Neuron (in vitro differentiated cells): ENCODE data around the gene RHCG.
A peak's percentile ranks its signal among the peaks of the same experiment; 100 is the strongest.

Source experiments
- H2AFZ ChIP-seq: one replicate; pipeline ENCODE4 v1.6.1; 2013; ENCODE audit warnings: low read depth, mild to moderate bottlenecking, inconsistent platforms, low read length, moderate library complexity
- H3K27me3 ChIP-seq: one replicate; pipeline ENCODE4 v1.6.1; 2013; ENCODE audit warnings: low read length; ENCODE audit not compliant: insufficient read depth
- H3K36me3 ChIP-seq: one replicate; pipeline ENCODE4 v1.6.1; 2013; ENCODE audit warnings: low read length; ENCODE audit not compliant: insufficient read depth
- H3K4me1 ChIP-seq: one replicate; pipeline ENCODE4 v1.6.1; 2013; ENCODE audit warnings: low read length; ENCODE audit not compliant: insufficient read depth
- H3K4me3 ChIP-seq: 2 replicates; pipeline ENCODE4 v1.5.1; 2013; ENCODE audit warnings: mild to moderate bottlenecking, low read length, moderate library complexity
- H3K9me3 ChIP-seq: one replicate; pipeline ENCODE4 v1.6.1; 2013; ENCODE audit warnings: low read length

Gene RHCG

GRCh38 chr15:89496155-89497098 is at the start of gene RHCG:
RHCG (minus strand) TSS chr15:89496583; CDS start chr15:89496544, 39 bp downstream.
- Histone ChIP-seq H3K4me3 (peak within 1 kb of the TSS; percentile 2), H3K27me3 (peaks cover 57% of the 10 kb centered on the region)

GRCh38 chr15:89543389-89543788 is 47.0 kb upstream of the RHCG start:
- Histone ChIP-seq H3K27me3 (peaks cover 7% of the 10 kb centered on the region), H3K9me3 (peaks cover 4% of the 10 kb centered on the region), H3K36me3 (no peaks in the 10 kb centered on the region), H3K4me1 (no peaks in the 10 kb centered on the region), H2AFZ (no peak overlapping the region), H3K4me3 (no peak overlapping the region)

More at GRCh38 chr15:89496155-89497098, at the start of gene RHCG:
- Histone ChIP-seq H2AFZ (no peak within 1 kb of the TSS), H3K4me1 (peaks cover 2% of the 10 kb centered on the region), H3K9me3 (no peaks in the 10 kb centered on the region), H3K36me3 (no peaks in the 10 kb centered on the region)

GRCh38 chr15:89542369-89542768 is 46.0 kb upstream of the RHCG start:
- no peaks in the 10 kb centered on the region for H3K4me1 ChIP-seq
- H3K9me3 ChIP-seq: peaks cover 5% of the 10 kb centered on the region
- no peaks in the 10 kb centered on the region for H3K36me3 ChIP-seq
- H3K4me3 ChIP-seq: no peak overlapping the region
- H2AFZ ChIP-seq: no peak overlapping the region
- H3K27me3 ChIP-seq: peaks cover 7% of the 10 kb centered on the region

GRCh38 chr15:89539027-89539426 is 42.6 kb upstream of the RHCG start:
- no peaks in the 10 kb centered on the region for H3K36me3 ChIP-seq
- H2AFZ ChIP-seq: no peak overlapping the region
- H3K4me1 ChIP-seq: no peaks in the 10 kb centered on the region
- peaks cover 2% of the 10 kb centered on the region for H3K27me3 ChIP-seq
- peaks cover 5% of the 10 kb centered on the region for H3K9me3 ChIP-seq
- no peak overlapping the region for H3K4me3 ChIP-seq

GRCh38 chr15:89533861-89534544 is 37.6 kb upstream of the RHCG start:
- Histone ChIP-seq H3K9me3 (peaks cover 1% of the 10 kb centered on the region), H2AFZ (no peak overlapping the region), H3K4me3 (no peak overlapping the region), H3K4me1 (no peaks in the 10 kb centered on the region), H3K27me3 (peaks cover 5% of the 10 kb centered on the region), H3K36me3 (no peaks in the 10 kb centered on the region)

- Histone ChIP-seq H3K4me3 (no peak overlapping the region), H3K4me1 (no peaks in the 10 kb centered on the region)
Observed at GRCh38 chr15:89531796-89532537, 35.6 kb upstream of the RHCG start.

GRCh38 chr15:89530976-89531375 is 34.6 kb upstream of the RHCG start:
- H3K36me3 ChIP-seq: no peaks in the 10 kb centered on the region
- H3K27me3 ChIP-seq: peaks cover 7% of the 10 kb centered on the region
- H2AFZ ChIP-seq: no peak overlapping the region
- no peaks in the 10 kb centered on the region for H3K9me3 ChIP-seq
- H3K4me1 ChIP-seq: no peaks in the 10 kb centered on the region
- no peak overlapping the region for H3K4me3 ChIP-seq

More at GRCh38 chr15:89531796-89532537, 35.6 kb upstream of the RHCG start:
- H3K9me3 ChIP-seq: no peaks in the 10 kb centered on the region
- no peaks in the 10 kb centered on the region for H3K36me3 ChIP-seq
- peaks cover 7% of the 10 kb centered on the region for H3K27me3 ChIP-seq
- no peak overlapping the region for H2AFZ ChIP-seq

GRCh38 chr15:89528757-89529352 is 32.5 kb upstream of the RHCG start:
- Histone ChIP-seq H3K27me3 (peaks cover 12% of the 10 kb centered on the region), H3K4me1 (no peaks in the 10 kb centered on the region), H3K4me3 (no peak overlapping the region), H3K36me3 (no peaks in the 10 kb centered on the region), H3K9me3 (no peaks in the 10 kb centered on the region), H2AFZ (no peak overlapping the region)

GRCh38 chr15:89526601-89527441 is 30.4 kb upstream of the RHCG start:
- H2AFZ ChIP-seq: no peak overlapping the region
- H3K36me3 ChIP-seq: no peaks in the 10 kb centered on the region
- H3K27me3 ChIP-seq: peaks cover 14% of the 10 kb centered on the region
- H3K4me3 ChIP-seq: no peak overlapping the region
- H3K4me1 ChIP-seq: no peaks in the 10 kb centered on the region
- no peaks in the 10 kb centered on the region for H3K9me3 ChIP-seq

GRCh38 chr15:89526181-89526580 is 29.8 kb upstream of the RHCG start:
- H3K4me3 ChIP-seq: no peak overlapping the region
- H3K9me3 ChIP-seq: no peaks in the 10 kb centered on the region
- H2AFZ ChIP-seq: no peak overlapping the region
- no peaks in the 10 kb centered on the region for H3K4me1 ChIP-seq
- no peaks in the 10 kb centered on the region for H3K36me3 ChIP-seq
- H3K27me3 ChIP-seq: peaks cover 11% of the 10 kb centered on the region

- no peaks in the 10 kb centered on the region for H3K9me3 ChIP-seq
- H3K4me3 ChIP-seq: no peak overlapping the region
- no peaks in the 10 kb centered on the region for H3K4me1 ChIP-seq
- no peak overlapping the region for H2AFZ ChIP-seq
- H3K36me3 ChIP-seq: no peaks in the 10 kb centered on the region
- peaks cover 10% of the 10 kb centered on the region for H3K27me3 ChIP-seq
Observed at GRCh38 chr15:89524184-89524583, 27.8 kb upstream of the RHCG start.

- Histone ChIP-seq H3K9me3 (no peaks in the 10 kb centered on the region), H3K4me1 (no peaks in the 10 kb centered on the region), H3K27me3 (peaks cover 8% of the 10 kb centered on the region), H3K36me3 (no peaks in the 10 kb centered on the region), H3K4me3 (no peak overlapping the region), H2AFZ (no peak overlapping the region)
Observed at GRCh38 chr15:89523101-89523500, 26.7 kb upstream of the RHCG start.
